ENCODE data around the gene ASL. TPM values are rescaled to one million over a fixed set of nuclear protein-coding genes. Genes with fewer than 3 reads are reported as not detected.

Gene ASL
- total RNA-seq, 1 donor from 2014 or later, result 27.7 TPM

DNA sequence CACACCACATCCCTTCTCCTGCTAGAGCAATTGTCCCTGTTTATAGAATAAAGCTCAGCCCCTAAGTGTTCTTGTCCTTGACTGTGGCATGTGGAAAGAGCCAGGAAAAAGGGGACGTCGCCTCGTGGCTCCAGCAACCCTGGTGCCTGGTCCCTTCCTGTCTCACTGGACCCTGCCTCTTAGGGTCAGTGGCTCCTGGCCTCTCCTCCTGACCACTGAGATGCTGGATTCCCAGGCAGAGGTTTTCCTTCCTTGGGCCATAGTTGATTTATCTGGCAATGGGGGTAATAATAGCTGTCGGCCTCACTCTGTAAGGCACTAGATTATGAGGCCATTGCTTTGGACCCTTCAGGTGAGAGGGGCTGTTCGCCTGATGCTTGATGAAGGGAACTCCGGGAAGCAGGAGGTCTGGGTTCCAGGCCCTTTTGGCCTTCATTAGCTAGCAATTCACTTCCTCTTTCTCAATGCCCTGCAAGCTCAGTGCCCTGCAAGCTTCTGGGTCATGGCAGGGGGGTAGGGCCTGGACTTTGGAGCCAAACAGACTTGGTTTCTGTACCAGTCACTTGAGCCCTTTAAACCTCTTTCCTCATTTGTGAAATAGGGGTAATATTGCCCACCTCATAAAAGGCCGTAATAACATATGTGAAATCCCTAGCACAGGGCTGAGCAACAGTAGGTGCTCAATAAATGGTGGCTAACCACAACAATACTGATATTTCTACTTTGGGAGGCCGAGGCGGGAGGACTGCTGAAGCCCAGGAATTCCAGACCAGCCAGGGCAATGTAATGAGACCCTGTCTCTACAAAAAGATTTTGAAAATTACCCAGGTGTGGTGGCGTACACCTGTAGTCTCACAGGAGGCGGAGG, 1.1 kb downstream of the ASL start:
- H3K36me3 Mint-ChIP-seq (ENCODE audit: low read depth, unreplicated experiment), result no peaks in the 10 kb centered on the region
- H3K9me3 ChIP-seq (ENCODE audit: insufficient read depth, low read depth, low read length), result no peaks in the 10 kb centered on the region
- peaks cover 15% of the 10 kb centered on the region for H3K4me1 Mint-ChIP-seq (ENCODE audit: low read depth, unreplicated experiment)
- no peaks in the 10 kb centered on the region for H3K9me3 Mint-ChIP-seq (ENCODE audit: unreplicated experiment)
- peak overlapping the region; percentile 88 for H3K4me3 ChIP-seq (ENCODE audit: insufficient read depth, low read depth, low read length)
- H3K4me1 ChIP-seq (ENCODE audit: insufficient read depth, low read length), result peaks cover 8% of the 10 kb centered on the region
- peak overlapping the region; percentile 94 for H3K4me2 ChIP-seq (ENCODE audit: low read length)
- no peaks in the 10 kb centered on the region for H3K36me3 ChIP-seq (ENCODE audit: insufficient read depth, low read length)
- H3K9ac ChIP-seq (ENCODE audit: low read length), result peak overlapping the region; percentile 85
- peak overlapping the region; percentile 49 for H3K27ac ChIP-seq (ENCODE audit: low read depth, low read length)
- H2AFZ ChIP-seq (ENCODE audit: low read depth, low read length), result peak overlapping the region; percentile 94
- peaks cover 32% of the 10 kb centered on the region for H3K79me2 ChIP-seq (ENCODE audit: insufficient read depth, low read length)
- peaks cover 7% of the 10 kb centered on the region for H4K20me1 ChIP-seq (ENCODE audit: insufficient read depth, low read length)
- no peaks in the 10 kb centered on the region for H3K27me3 Mint-ChIP-seq (ENCODE audit: low read depth, unreplicated experiment)
- DNase-seq (ENCODE audit: low read depth), result no peak
- no peaks in the 10 kb centered on the region for H3K27me3 ChIP-seq (ENCODE audit: insufficient read depth, low read length)
- H3K27ac Mint-ChIP-seq (ENCODE audit: unreplicated experiment), result no peak overlapping the region
- TF ChIP-seq CTCF (IDR thresholded peaks at IDR 0.05; ENCODE audit: insufficient read depth, low read depth, low read length) (no peak), EZH2 (IDR thresholded peaks at IDR 0.05; ENCODE audit: insufficient read depth, low read length) (no peak)
- FAIRE-seq, result no peak
- H3K4me3 Mint-ChIP-seq (ENCODE audit: unreplicated experiment), result peak overlapping the region; percentile 81

- FAIRE-seq, result no peak
- Mint-ChIP-seq H3K27ac (ENCODE audit: unreplicated experiment) (no peak overlapping the region), H3K4me1 (ENCODE audit: low read depth, unreplicated experiment) (peaks cover 7% of the 10 kb centered on the region), H3K36me3 (ENCODE audit: low read depth, unreplicated experiment) (peaks cover 6% of the 10 kb centered on the region), H3K27me3 (ENCODE audit: low read depth, unreplicated experiment) (no peaks in the 10 kb centered on the region), H3K4me3 (ENCODE audit: unreplicated experiment) (peak overlapping the region; percentile 57), H3K9me3 (ENCODE audit: unreplicated experiment) (no peaks in the 10 kb centered on the region)
- Histone ChIP-seq H3K27me3 (ENCODE audit: insufficient read depth, low read length) (no peaks in the 10 kb centered on the region), H3K4me2 (ENCODE audit: low read length) (no peak overlapping the region), H3K9me3 (ENCODE audit: insufficient read depth, low read depth, low read length) (no peaks in the 10 kb centered on the region), H3K36me3 (ENCODE audit: insufficient read depth, low read length) (no peaks in the 10 kb centered on the region), H3K79me2 (ENCODE audit: insufficient read depth, low read length) (peaks cover 32% of the 10 kb centered on the region), H3K27ac (ENCODE audit: low read depth, low read length) (no peak overlapping the region), H3K4me3 (ENCODE audit: insufficient read depth, low read depth, low read length) (no peak overlapping the region), H4K20me1 (ENCODE audit: insufficient read depth, low read length) (peaks cover 9% of the 10 kb centered on the region), H2AFZ (ENCODE audit: low read depth, low read length) (no peak overlapping the region), H3K9ac (ENCODE audit: low read length) (no peak overlapping the region), H3K4me1 (ENCODE audit: insufficient read depth, low read length) (peaks cover 8% of the 10 kb centered on the region)
- DNase-seq (ENCODE audit: low read depth), result no peak
- no peak for TF ChIP-seq CTCF (IDR thresholded peaks at IDR 0.05; ENCODE audit: insufficient read depth, low read depth, low read length)
- no peak for TF ChIP-seq EZH2 (IDR thresholded peaks at IDR 0.05; ENCODE audit: insufficient read depth, low read length)
Measured at GRCh38 chr7:66078067-66078466, 2.4 kb downstream of the ASL start.

GRCh38 chr7:66082083-66082482, 6.5 kb downstream of the ASL start:
- Histone ChIP-seq H3K4me2 (ENCODE audit: low read length) (no peak overlapping the region), H3K79me2 (ENCODE audit: insufficient read depth, low read length) (peaks cover 19% of the 10 kb centered on the region), H3K4me3 (ENCODE audit: insufficient read depth, low read depth, low read length) (no peak overlapping the region), H3K27me3 (ENCODE audit: insufficient read depth, low read length) (no peaks in the 10 kb centered on the region), H3K4me1 (ENCODE audit: insufficient read depth, low read length) (no peaks in the 10 kb centered on the region), H3K9ac (ENCODE audit: low read length) (no peak overlapping the region), H3K9me3 (ENCODE audit: insufficient read depth, low read depth, low read length) (no peaks in the 10 kb centered on the region), H4K20me1 (ENCODE audit: insufficient read depth, low read length) (peaks cover 9% of the 10 kb centered on the region), H2AFZ (ENCODE audit: low read depth, low read length) (no peak overlapping the region), H3K27ac (ENCODE audit: low read depth, low read length) (no peak overlapping the region), H3K36me3 (ENCODE audit: insufficient read depth, low read length) (no peaks in the 10 kb centered on the region)
- H3K27ac Mint-ChIP-seq (ENCODE audit: unreplicated experiment), result no peak overlapping the region
- DNase-seq (ENCODE audit: low read depth) (no peak), FAIRE-seq (no peak)
- H3K27me3 Mint-ChIP-seq (ENCODE audit: low read depth, unreplicated experiment), result no peaks in the 10 kb centered on the region
- no peak overlapping the region for H3K4me3 Mint-ChIP-seq (ENCODE audit: unreplicated experiment)
- peaks cover 16% of the 10 kb centered on the region for H3K36me3 Mint-ChIP-seq (ENCODE audit: low read depth, unreplicated experiment)
- TF ChIP-seq EZH2 (IDR thresholded peaks at IDR 0.05; ENCODE audit: insufficient read depth, low read length), result no peak
- TF ChIP-seq CTCF (IDR thresholded peaks at IDR 0.05; ENCODE audit: insufficient read depth, low read depth, low read length), result no peak
- H3K9me3 Mint-ChIP-seq (ENCODE audit: unreplicated experiment), result no peaks in the 10 kb centered on the region
- H3K4me1 Mint-ChIP-seq (ENCODE audit: low read depth, unreplicated experiment), result no peaks in the 10 kb centered on the region

All from astrocyte (in vitro differentiated cells and primary cell).